IMR-90 (cell line): Measurements from ENCODE around the gene MAJIN. TPM values are rescaled to one million over a fixed set of nuclear protein-coding genes. Genes with fewer than 3 reads are reported as not detected.

ENCODE experiments used
- ATAC-seq: fragments of 200-7000 bp; cut with Tn5 transposase; 2 replicates; pipeline ENCODE4 v1.9.1; 2020; ENCODE audit warnings: low read depth, mild to moderate bottlenecking, moderate library complexity
- BruUV-seq: library from RNA; stranded (reverse); fragments of 400-500 nt; replicated peaks from 2 replicates; lab custom pipeline; 2021; lab: Mats Ljungman, UMichigan
- CTCF ChIA-PET: fragments of 300-600 bp; formaldehyde crosslinking; extraction: SDS; loops from one replicate; lab custom pipeline; 2021; ENCODE audit warnings: antibody characterized with exemption; lab: Yijun Ruan, JAX
- POLR2A ChIA-PET: fragments of 300-600 bp; sonication (Branson Sonifier 250); formaldehyde crosslinking; loops from one replicate; lab custom pipeline; 2022; ENCODE audit warnings: antibody characterized with exemption; ENCODE audit not compliant: unreplicated experiment; lab: Charles Lee
- DNase-seq: peaks from one replicate; pipeline ENCODE4 v3.0.0; 2013
- H2AFZ ChIP-seq: replicated peaks from 2 replicates; pipeline ENCODE3; 2013; ENCODE audit warnings: low read length, mild to moderate bottlenecking; ENCODE audit not compliant: poor library complexity
- H2AK5ac ChIP-seq: 2 replicates; pipeline ENCODE4 v1.6.1; 2013; ENCODE audit warnings: low read depth, low read length, inconsistent platforms
- H2AK9ac ChIP-seq: replicated peaks from 2 replicates; pipeline ENCODE3; 2013; ENCODE audit warnings: mild to moderate bottlenecking, low read depth, low read length, moderate library complexity; ENCODE audit not compliant: poor library complexity
- H2BK120ac ChIP-seq: 2 replicates; pipeline ENCODE4 v1.6.1; 2013; ENCODE audit warnings: low read depth, low read length, inconsistent platforms
- H2BK15ac ChIP-seq: 3 replicates; pipeline ENCODE4 v1.6.1; 2013; ENCODE audit warnings: low read depth, low read length, inconsistent platforms
- H2BK20ac ChIP-seq: 2 replicates; pipeline ENCODE4 v1.6.1; 2013; ENCODE audit warnings: low read depth, mild to moderate bottlenecking, inconsistent platforms, low read length, moderate library complexity
- H2BK5ac ChIP-seq: 2 replicates; pipeline ENCODE4 v1.6.1; 2013; ENCODE audit warnings: mild to moderate bottlenecking, low read depth, low read length, inconsistent platforms; ENCODE audit not compliant: poor library complexity, severe bottlenecking
- H3K14ac ChIP-seq: replicated peaks from 2 replicates; pipeline ENCODE4 v1.6.1; 2013; ENCODE audit warnings: low read depth, low read length, inconsistent platforms
- H3K18ac ChIP-seq: 2 replicates; pipeline ENCODE4 v1.6.1; 2013; ENCODE audit warnings: low read depth, low read length, control low read depth
- H3K23ac ChIP-seq: 2 replicates; pipeline ENCODE4 v1.6.1; 2013; ENCODE audit warnings: low read depth, low read length, inconsistent platforms
- H3K27ac ChIP-seq: 2 replicates; pipeline ENCODE4 v1.5.1; 2013; ENCODE audit warnings: mild to moderate bottlenecking, control low read depth, low read length; ENCODE audit not compliant: insufficient read depth
- H3K27me3 ChIP-seq: 2 replicates; pipeline ENCODE4 v1.6.1; 2013; ENCODE audit warnings: low read length; ENCODE audit not compliant: control insufficient read depth, insufficient read depth
- H3K36me3 ChIP-seq: 2 replicates; pipeline ENCODE4 v1.6.1; 2013; ENCODE audit warnings: low read length, mixed read lengths; ENCODE audit not compliant: control insufficient read depth, insufficient read depth
- H3K4ac ChIP-seq: 2 replicates; pipeline ENCODE4 v1.6.1; 2013; ENCODE audit warnings: low read depth, low read length, inconsistent platforms
- H3K4me1 ChIP-seq: 2 replicates; pipeline ENCODE4 v1.6.1; 2013; ENCODE audit warnings: low read length, mixed read lengths; ENCODE audit not compliant: control insufficient read depth, insufficient read depth
- H3K4me2 ChIP-seq: 2 replicates; pipeline ENCODE4 v1.6.1; 2013; ENCODE audit warnings: low read depth, mild to moderate bottlenecking, control low read depth, low read length, moderate library complexity
- H3K4me3 ChIP-seq: 2 replicates; pipeline ENCODE4 v1.5.1; 2013; ENCODE audit warnings: low read depth, mild to moderate bottlenecking, control low read depth, low read length, moderate library complexity; ENCODE audit not compliant: insufficient read depth
- H3K56ac ChIP-seq: 2 replicates; pipeline ENCODE4 v1.6.1; 2013; ENCODE audit warnings: low read length, inconsistent platforms; ENCODE audit not compliant: insufficient read depth; ENCODE audit errors: extremely low read depth
- H3K79me1 ChIP-seq, 2 experiments: 2 replicates each; pipeline ENCODE4 v1.6.1; 2013; ENCODE audit warnings: low read length in 2 of 2, inconsistent platforms in 1 of 2, low read depth in 1 of 2
- H3K9ac ChIP-seq: 2 replicates; pipeline ENCODE4 v1.6.1; 2013; ENCODE audit warnings: low read depth, low read length, control low read depth
- H3K9me1 ChIP-seq: 2 replicates; pipeline ENCODE4 v1.6.1; 2013; ENCODE audit warnings: low read length, inconsistent platforms; ENCODE audit not compliant: insufficient read depth
- H3K9me3 ChIP-seq: 2 replicates; pipeline ENCODE4 v1.6.1; 2013; ENCODE audit warnings: low read length; ENCODE audit not compliant: control insufficient read depth, insufficient read depth
- H4K20me1 ChIP-seq: 2 replicates; pipeline ENCODE4 v1.6.1; 2013; ENCODE audit warnings: low read length, inconsistent platforms; ENCODE audit not compliant: insufficient read depth
- H4K5ac ChIP-seq: 2 replicates; pipeline ENCODE4 v1.6.1; 2013; ENCODE audit warnings: mild to moderate bottlenecking, low read depth, low read length, control low read depth
- H4K8ac ChIP-seq, 2 experiments: 2 replicates each; pipeline ENCODE4 v1.6.1; 2013; ENCODE audit warnings: low read depth in 2 of 2, low read length in 2 of 2, control low read depth in 1 of 2, inconsistent platforms in 1 of 2
- H4K91ac ChIP-seq: 2 replicates; pipeline ENCODE4 v1.6.1; 2013; ENCODE audit warnings: low read depth, low read length, inconsistent platforms; ENCODE audit not compliant: insufficient read depth
- BHLHE40 ChIP-seq: fragments of 150-350 bp; IDR thresholded peaks from 2 replicates; pipeline ENCODE4 v1.6.1; 2016; ENCODE audit warnings: mild to moderate bottlenecking, low read depth, low read length
- CEBPB ChIP-seq: IDR thresholded peaks from 2 replicates; pipeline ENCODE4 v1.6.1; 2012; ENCODE audit warnings: low read depth, low read length, improper control_type of control experiment
- CHD1 ChIP-seq: IDR thresholded peaks from 2 replicates; pipeline ENCODE4 v1.6.1; 2012; ENCODE audit warnings: low read depth, low read length, improper control_type of control experiment
- MAZ ChIP-seq: IDR thresholded peaks from 2 replicates; pipeline ENCODE4 v1.6.1; 2012; ENCODE audit warnings: low read depth, mild to moderate bottlenecking, low read length, improper control_type of control experiment, moderate library complexity, borderline replicate concordance
- MXI1 ChIP-seq: IDR thresholded peaks from 2 replicates; pipeline ENCODE4 v1.6.1; 2012; ENCODE audit warnings: low read depth, mild to moderate bottlenecking, low read length, moderate library complexity, borderline replicate concordance
- NFE2L2 ChIP-seq: fragments of 150-350 bp; IDR thresholded peaks from 2 replicates; pipeline ENCODE4 v1.6.1; 2016; ENCODE audit warnings: low read depth, mild to moderate bottlenecking, low read length
- POLR2A ChIP-seq: IDR thresholded peaks from 2 replicates; pipeline ENCODE4 v1.6.1; 2012; ENCODE audit warnings: mild to moderate bottlenecking, low read depth, low read length
- RAD21 ChIP-seq: IDR thresholded peaks from 2 replicates; pipeline ENCODE4 v1.6.1; 2012; ENCODE audit warnings: low read length, improper control_type of control experiment
- RFX5 ChIP-seq: IDR thresholded peaks from 2 replicates; pipeline ENCODE4 v1.8.0; 2012; ENCODE audit warnings: low read depth, mild to moderate bottlenecking, low read length, moderate library complexity
- SMC3 ChIP-seq: fragments of 150-350 bp; IDR thresholded peaks from 2 replicates; pipeline ENCODE4 v1.6.1; 2016; ENCODE audit warnings: low read depth, mild to moderate bottlenecking, antibody characterized with exemption, low read length, moderate library complexity
- WGBS, 2 experiments: methylation state at CpG; one replicate each; pipeline versions ENCODE4 v1.1.5 to v1.1.7; 2013; ENCODE audit warnings: missing lambda C conversion rate in 2 of 2; ENCODE audit not compliant: insufficient read length in 1 of 2; ENCODE audit errors: extremely low coverage in 2 of 2; 5-methylcytosine and 5-hydroxymethylcytosine counted together
- dilution Hi-C: fragments of 300-500 bp; cut with HindIII; formaldehyde crosslinking; loops from one replicate; pipeline ENCODE4 v1.14.3; 2018; ENCODE audit warnings: low sequenced_read_pairs; ENCODE audit not compliant: unreplicated experiment
- in situ Hi-C: fragments of 300-500 bp; cut with MboI; formaldehyde crosslinking; loops from 3 replicates; pipeline ENCODE4 v1.14.3; 2019; ENCODE audit warnings: low sequenced_read_pairs, inconsistent platforms, mixed read lengths
- intact Hi-C: fragments of 100-400 bp; cut with micrococcal nuclease; formaldehyde crosslinking; loops from 2 replicates; pipeline ENCODE4 v1.10.0; 2022
- polyA plus RNA-seq, 3 experiments: library from polyadenylated mRNA; depleted of rRNA; stranded (reverse); fragments of >200 nt; gene quantifications; 2 replicates each; pipeline ENCODE4 v1.2.3, GENCODE V29; 2012; ENCODE audit warnings: low replicate concordance in 1 of 3
- total RNA-seq: library from RNA; depleted of rRNA; stranded (reverse); fragments of >200 nt; gene quantifications from 2 replicates; pipeline ENCODE4 v1.2.3, GENCODE V29; 2012
- TF ChIP-seq, protein P1 (sequence below): fragments of 150-350 bp; IDR thresholded peaks from 2 replicates; pipeline ENCODE4 v1.6.1; 2017; ENCODE audit warnings: mild to moderate bottlenecking, antibody characterized with exemption, low read length, low read depth
- TF ChIP-seq, protein P2 (sequence below): conservative IDR thresholded peaks from 2 replicates; pipeline ENCODE4 v1.5.1; 2012; ENCODE audit warnings: mild to moderate bottlenecking, low read depth, low read length, improper control_type of control experiment

Gene MAJIN
- total and polyA plus RNA-seq, 2 of the 4 experiments (the other 2 are of a cell fraction), result not detected

DNA sequence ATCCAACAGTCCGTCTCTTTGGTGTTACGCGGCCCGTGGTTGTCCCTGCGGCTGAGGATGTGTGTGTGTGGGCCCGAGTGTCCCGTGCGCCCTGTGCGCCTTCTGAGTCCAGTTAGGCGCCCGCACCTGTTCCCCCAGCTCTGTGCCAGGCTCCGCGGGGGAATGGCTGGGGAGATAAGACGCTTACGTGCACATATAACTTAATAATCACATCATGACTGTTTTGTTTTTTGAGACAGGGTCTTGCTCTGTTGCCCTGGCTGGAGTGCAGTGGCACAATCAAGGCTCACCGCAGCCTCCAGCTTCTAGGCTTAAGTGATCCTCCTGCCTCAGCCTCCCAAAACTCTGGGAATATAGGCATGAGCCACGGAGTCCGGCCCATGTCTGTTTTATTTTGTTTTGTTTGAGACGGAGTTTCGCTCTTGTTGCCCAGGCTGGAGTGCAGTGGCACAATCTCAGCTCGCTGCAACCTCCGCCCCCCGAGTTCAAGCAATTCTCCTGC is 42.9 kb upstream of the MAJIN start (continued):
- TF ChIP-seq SMC3 (no peak), POLR2A (no peak)

DNA sequence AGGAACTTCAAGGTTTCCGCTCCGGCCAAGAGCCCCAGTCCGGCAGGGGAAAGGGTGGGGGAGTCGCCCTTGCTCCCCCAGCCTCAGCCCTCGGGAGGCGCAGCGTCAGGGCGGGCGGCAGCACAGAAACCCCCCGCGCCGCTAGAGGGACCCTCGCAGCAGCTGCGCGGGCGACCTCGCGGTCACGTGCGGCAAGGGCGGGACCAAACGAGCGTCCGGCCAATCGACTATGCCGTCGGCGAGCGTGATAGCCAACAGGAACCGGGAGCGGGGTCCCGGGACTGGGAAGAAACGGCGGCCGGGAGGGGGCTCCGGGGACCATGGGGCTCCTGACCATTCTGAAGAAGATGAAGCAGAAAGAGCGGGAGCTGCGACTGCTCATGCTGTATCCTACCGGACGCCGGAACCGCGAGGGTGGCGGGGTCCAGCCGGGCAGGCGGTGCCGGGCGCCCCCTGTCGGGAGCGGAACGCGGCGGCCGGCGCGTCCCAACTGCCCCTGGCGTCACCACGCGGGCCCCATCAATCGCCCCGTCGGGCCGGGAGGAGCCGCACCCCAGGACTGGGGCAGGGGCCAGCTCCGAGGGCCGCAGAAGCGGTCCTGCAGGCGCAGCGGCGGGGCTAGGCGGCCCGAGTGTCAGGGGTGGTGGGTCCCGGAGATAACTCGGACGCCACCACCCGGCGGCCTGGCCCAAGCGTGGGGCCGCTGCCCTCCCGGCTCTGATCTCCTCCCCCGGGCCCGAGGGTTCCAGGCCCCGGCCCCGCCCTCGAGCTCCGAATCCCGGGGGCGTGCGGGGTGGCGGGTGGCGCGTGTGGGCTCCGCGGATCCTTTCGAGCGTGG is 42.2 kb upstream of the MAJIN start, which contains the start of gene ARL2:
Gene ARL2, plus strand, starts transcription at position 273 of the 838 bp plus-strand sequence. Its CDS starts 48 bp downstream, at position 321.
- Histone ChIP-seq H4K91ac (peak within 1 kb of the TSS; percentile 91), H3K18ac (peak within 1 kb of the TSS; percentile 46), H2AK5ac (peak within 1 kb of the TSS; percentile 99), H3K14ac (peak within 1 kb of the TSS; percentile 94), H3K9me1 (peaks cover 17% of the 10 kb centered on the region), H3K36me3 (peaks cover 5% of the 10 kb centered on the region; the same call in 1 of the 2 replicates), H3K4ac (peak within 1 kb of the TSS; percentile 86), H4K5ac (peak within 1 kb of the TSS; percentile 85), H4K20me1 (no peaks in the 10 kb centered on the region), H3K27ac (peak within 1 kb of the TSS; percentile 83), H2AFZ (peak within 1 kb of the TSS; percentile 98), H2BK20ac (no peak within 1 kb of the TSS), H3K23ac (peak within 1 kb of the TSS; percentile 77), H4K8ac (peak within 1 kb of the TSS; percentile 97 to 98), H2BK5ac (peak within 1 kb of the TSS; percentile 81), H3K56ac (peak within 1 kb of the TSS; percentile 82), H3K9ac (peak within 1 kb of the TSS; percentile 74), H2AK9ac (peak within 1 kb of the TSS; percentile 98), H3K79me1 (peaks cover 15 to 41% of the 10 kb centered on the region in 2 experiments), H3K4me2 (peak within 1 kb of the TSS; percentile 71), H3K27me3 (no peaks in the 10 kb centered on the region), H2BK15ac (peak within 1 kb of the TSS; percentile 66; the same call in 2 of the 3 replicates), H3K4me3 (peak within 1 kb of the TSS; percentile 57), H3K4me1 (peaks cover 5% of the 10 kb centered on the region), H2BK120ac (peak within 1 kb of the TSS; percentile 87), H3K9me3 (no peaks in the 10 kb centered on the region)
- ATAC-seq (peak; percentile 93), DNase-seq (peak; percentile 87)
- WGBS, 2 experiments, result 0% methylated on average over 66 of the region's 96 CpGs; no CpG with 5 or more reads in 1 of the 2 experiments
- CTCF ChIA-PET, result interaction anchor here (0.6 to 1.6 kb wide), 5 partner anchors 11 to 167 kb away, joined by 3 to 5 read pairs (median 3); no protein-coding TSS in a partner anchor
- no TSS peak for BruUV-seq
- in situ Hi-C loops (no loop called here), intact Hi-C loops (loop anchor here (1.0 to 2.0 kb wide), 3 partner anchors 103 to 227 kb away; partner anchors contain the start of gene ZNHIT2), dilution Hi-C loops (no loop called here)
- POLR2A ChIA-PET, result interaction anchor here (0.5 to 0.6 kb wide), 2 partner anchors 126 to 1452 kb away, joined by 3 to 4 read pairs; no protein-coding TSS in a partner anchor
- TF ChIP-seq RFX5 (no peak; the same call in 1 of the 2 replicates), CEBPB (no peak), NFE2L2 (no peak), SMC3 (peak; percentile 38; the same call in 1 of the 2 replicates), MAZ (peak; percentile 21; the same call in 1 of the 2 replicates), MXI1 (peak; percentile 55), CHD1 (no peak), POLR2A (peak; percentile 51; the same call in 1 of the 2 replicates), RAD21 (peak; percentile 63), BHLHE40 (peak; percentile 97)
- TF ChIP-seq, protein P1, sequence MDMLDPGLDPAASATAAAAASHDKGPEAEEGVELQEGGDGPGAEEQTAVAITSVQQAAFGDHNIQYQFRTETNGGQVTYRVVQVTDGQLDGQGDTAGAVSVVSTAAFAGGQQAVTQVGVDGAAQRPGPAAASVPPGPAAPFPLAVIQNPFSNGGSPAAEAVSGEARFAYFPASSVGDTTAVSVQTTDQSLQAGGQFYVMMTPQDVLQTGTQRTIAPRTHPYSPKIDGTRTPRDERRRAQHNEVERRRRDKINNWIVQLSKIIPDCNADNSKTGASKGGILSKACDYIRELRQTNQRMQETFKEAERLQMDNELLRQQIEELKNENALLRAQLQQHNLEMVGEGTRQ, result peak; percentile 97
- TF ChIP-seq, protein P2, sequence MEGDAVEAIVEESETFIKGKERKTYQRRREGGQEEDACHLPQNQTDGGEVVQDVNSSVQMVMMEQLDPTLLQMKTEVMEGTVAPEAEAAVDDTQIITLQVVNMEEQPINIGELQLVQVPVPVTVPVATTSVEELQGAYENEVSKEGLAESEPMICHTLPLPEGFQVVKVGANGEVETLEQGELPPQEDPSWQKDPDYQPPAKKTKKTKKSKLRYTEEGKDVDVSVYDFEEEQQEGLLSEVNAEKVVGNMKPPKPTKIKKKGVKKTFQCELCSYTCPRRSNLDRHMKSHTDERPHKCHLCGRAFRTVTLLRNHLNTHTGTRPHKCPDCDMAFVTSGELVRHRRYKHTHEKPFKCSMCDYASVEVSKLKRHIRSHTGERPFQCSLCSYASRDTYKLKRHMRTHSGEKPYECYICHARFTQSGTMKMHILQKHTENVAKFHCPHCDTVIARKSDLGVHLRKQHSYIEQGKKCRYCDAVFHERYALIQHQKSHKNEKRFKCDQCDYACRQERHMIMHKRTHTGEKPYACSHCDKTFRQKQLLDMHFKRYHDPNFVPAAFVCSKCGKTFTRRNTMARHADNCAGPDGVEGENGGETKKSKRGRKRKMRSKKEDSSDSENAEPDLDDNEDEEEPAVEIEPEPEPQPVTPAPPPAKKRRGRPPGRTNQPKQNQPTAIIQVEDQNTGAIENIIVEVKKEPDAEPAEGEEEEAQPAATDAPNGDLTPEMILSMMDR, result peak; percentile 83
